Glutamatergic neuron (in vitro differentiated cells): ENCODE data around the gene MAML2. TPM values are rescaled to one million over a fixed set of nuclear protein-coding genes. Genes with fewer than 3 reads are reported as not detected.

ENCODE experiments used
- DNase-seq: peaks from one replicate; pipeline ENCODE4 v3.0.0; 2022
- H3K27ac Mint-ChIP-seq: one replicate; pipeline ENCODE4 v1.8.0; 2020; ENCODE audit warnings: mild to moderate bottlenecking, mixed read lengths, inconsistent platforms; ENCODE audit not compliant: unreplicated experiment
- H3K27me3 Mint-ChIP-seq: one replicate; pipeline ENCODE4 v1.8.0; 2020; ENCODE audit warnings: mild to moderate bottlenecking, moderate library complexity, mixed read lengths, inconsistent platforms; ENCODE audit not compliant: unreplicated experiment
- H3K36me3 Mint-ChIP-seq: one replicate; pipeline ENCODE4 v1.8.0; 2020; ENCODE audit warnings: mild to moderate bottlenecking, mixed read lengths, inconsistent platforms; ENCODE audit not compliant: unreplicated experiment
- H3K4me1 Mint-ChIP-seq: one replicate; pipeline ENCODE4 v1.8.0; 2020; ENCODE audit warnings: mild to moderate bottlenecking, low read depth, mixed read lengths, inconsistent platforms; ENCODE audit not compliant: unreplicated experiment
- H3K4me3 Mint-ChIP-seq: one replicate; pipeline ENCODE4 v1.8.0; 2020; ENCODE audit warnings: mild to moderate bottlenecking, mixed read lengths, inconsistent platforms; ENCODE audit not compliant: unreplicated experiment
- H3K9me3 Mint-ChIP-seq: one replicate; pipeline ENCODE4 v1.8.0; 2020; ENCODE audit warnings: mild to moderate bottlenecking, moderate library complexity, mixed read lengths, inconsistent platforms; ENCODE audit not compliant: unreplicated experiment
- CTCF ChIP-seq: fragments of 200-600 bp; sonication (generic); IDR thresholded peaks from one replicate; pipeline ENCODE4 v1.5.0; 2021; ENCODE audit not compliant: partially characterized antibody, unreplicated experiment
- total RNA-seq: library from RNA; stranded (reverse); fragmentation: NEBNext Ultra II Directional; extraction: Animal tissue kit (Norgen Biotek cat#: 25700); gene quantifications from one replicate; pipeline ENCODE4 v1.2.1, GENCODE V29; 2021; ENCODE audit not compliant: unreplicated experiment

Gene MAML2
- total RNA-seq, 1 donor from 2014 or later: 2.1 TPM

- no peaks in the 10 kb centered on the region for H3K36me3 Mint-ChIP-seq
- H3K27ac Mint-ChIP-seq: no peak overlapping the region
- H3K4me3 Mint-ChIP-seq: no peak overlapping the region
- H3K27me3 Mint-ChIP-seq: no peaks in the 10 kb centered on the region
- TF ChIP-seq CTCF: no peak
- no peak for DNase-seq
- H3K9me3 Mint-ChIP-seq: no peaks in the 10 kb centered on the region
- peaks cover 23% of the 10 kb centered on the region for H3K4me1 Mint-ChIP-seq
Measured at GRCh38 chr11:96330511-96330859, 12.5 kb downstream of the MAML2 start.

GRCh38 chr11:96329855-96330510 lies 13.0 kb downstream of the MAML2 start:
- TF ChIP-seq CTCF: no peak
- H3K36me3 Mint-ChIP-seq: no peaks in the 10 kb centered on the region
- no peak for DNase-seq
- peak overlapping the region; percentile 6 for H3K4me3 Mint-ChIP-seq
- no peak overlapping the region for H3K27ac Mint-ChIP-seq
- H3K9me3 Mint-ChIP-seq: no peaks in the 10 kb centered on the region
- no peaks in the 10 kb centered on the region for H3K27me3 Mint-ChIP-seq
- H3K4me1 Mint-ChIP-seq: peaks cover 23% of the 10 kb centered on the region

- no peak for DNase-seq
- TF ChIP-seq CTCF: no peak
- no peaks in the 10 kb centered on the region for H3K36me3 Mint-ChIP-seq
- H3K9me3 Mint-ChIP-seq: no peaks in the 10 kb centered on the region
- H3K27ac Mint-ChIP-seq: no peak overlapping the region
- no peak overlapping the region for H3K4me3 Mint-ChIP-seq
- no peaks in the 10 kb centered on the region for H3K27me3 Mint-ChIP-seq
- peaks cover 23% of the 10 kb centered on the region for H3K4me1 Mint-ChIP-seq
Measured at GRCh38 chr11:96329419-96329818, 13.6 kb downstream of the MAML2 start.

GRCh38 chr11:96328395-96329010 lies 14.5 kb downstream of the MAML2 start:
- peaks cover 23% of the 10 kb centered on the region for H3K4me1 Mint-ChIP-seq
- H3K27me3 Mint-ChIP-seq: no peaks in the 10 kb centered on the region
- H3K36me3 Mint-ChIP-seq: no peaks in the 10 kb centered on the region
- no peak for TF ChIP-seq CTCF
- H3K4me3 Mint-ChIP-seq: no peak overlapping the region
- H3K9me3 Mint-ChIP-seq: no peaks in the 10 kb centered on the region
- H3K27ac Mint-ChIP-seq: no peak overlapping the region
- DNase-seq: no peak

- Mint-ChIP-seq H3K4me1 (peaks cover 11% of the 10 kb centered on the region), H3K36me3 (no peaks in the 10 kb centered on the region), H3K27ac (no peak overlapping the region), H3K27me3 (no peaks in the 10 kb centered on the region), H3K9me3 (no peaks in the 10 kb centered on the region), H3K4me3 (no peak overlapping the region)
- DNase-seq: no peak
- no peak for TF ChIP-seq CTCF
Measured at GRCh38 chr11:96326959-96327358, 16.0 kb downstream of the MAML2 start.
